Mammary epithelial cell (primary cell): ENCODE data around the gene OR8I2.
"Not testable (repeated sequence)": the region's sequence is repeated elsewhere in the genome, so short reads cannot be mapped to it uniquely, and the experiment has no call there.

Experiments
- EZH2 ChIP-seq: IDR thresholded peaks from 2 replicates; pipeline ENCODE4 v1.6.1; 2012; ENCODE audit warnings: low read length, inconsistent platforms, borderline replicate concordance
- TF ChIP-seq, protein P1 (sequence below), 2 donors: IDR thresholded peaks in 1 of 2; conservative IDR thresholded peaks in 1 of 2; 2 replicates each; pipeline ENCODE4 v1.5.1; 2011 to 2012; ENCODE audit warnings: inconsistent platforms in 2 of 2, low read length in 2 of 2, mild to moderate bottlenecking in 2 of 2, control low read depth in 1 of 2, low read depth in 1 of 2; ENCODE audit not compliant: insufficient read depth in 1 of 2; ENCODE audit errors: extremely low read depth in 1 of 2

DNA sequence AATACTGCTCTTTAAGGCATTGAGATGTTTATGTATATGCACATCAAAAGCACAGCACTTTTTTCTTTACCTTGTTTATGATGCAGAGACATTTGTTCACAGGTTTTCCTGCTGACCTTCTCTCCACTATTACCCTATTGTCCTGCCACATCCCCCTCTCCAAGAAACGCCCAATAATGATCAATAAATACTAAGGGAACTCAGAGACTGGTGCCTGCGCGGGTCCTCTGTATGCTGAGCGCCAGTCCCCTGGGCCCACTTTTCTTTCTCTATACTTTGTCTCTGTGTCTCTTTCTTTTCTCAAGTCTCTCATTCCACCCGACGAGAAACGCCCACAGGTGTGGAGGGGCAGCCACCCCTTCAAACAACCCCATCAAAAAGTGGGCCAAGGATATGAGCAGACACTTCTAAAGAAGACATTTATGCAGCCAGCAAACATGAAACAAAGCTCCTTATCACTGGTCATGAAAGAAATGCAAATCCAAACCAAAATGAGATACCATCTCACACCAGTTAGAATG lies 34.8 kb upstream of the OR8I2 start:
- TF ChIP-seq, protein P1, sequence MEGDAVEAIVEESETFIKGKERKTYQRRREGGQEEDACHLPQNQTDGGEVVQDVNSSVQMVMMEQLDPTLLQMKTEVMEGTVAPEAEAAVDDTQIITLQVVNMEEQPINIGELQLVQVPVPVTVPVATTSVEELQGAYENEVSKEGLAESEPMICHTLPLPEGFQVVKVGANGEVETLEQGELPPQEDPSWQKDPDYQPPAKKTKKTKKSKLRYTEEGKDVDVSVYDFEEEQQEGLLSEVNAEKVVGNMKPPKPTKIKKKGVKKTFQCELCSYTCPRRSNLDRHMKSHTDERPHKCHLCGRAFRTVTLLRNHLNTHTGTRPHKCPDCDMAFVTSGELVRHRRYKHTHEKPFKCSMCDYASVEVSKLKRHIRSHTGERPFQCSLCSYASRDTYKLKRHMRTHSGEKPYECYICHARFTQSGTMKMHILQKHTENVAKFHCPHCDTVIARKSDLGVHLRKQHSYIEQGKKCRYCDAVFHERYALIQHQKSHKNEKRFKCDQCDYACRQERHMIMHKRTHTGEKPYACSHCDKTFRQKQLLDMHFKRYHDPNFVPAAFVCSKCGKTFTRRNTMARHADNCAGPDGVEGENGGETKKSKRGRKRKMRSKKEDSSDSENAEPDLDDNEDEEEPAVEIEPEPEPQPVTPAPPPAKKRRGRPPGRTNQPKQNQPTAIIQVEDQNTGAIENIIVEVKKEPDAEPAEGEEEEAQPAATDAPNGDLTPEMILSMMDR (conservative IDR thresholded peaks at IDR 0.05 in 1 of 2, IDR thresholded peaks at IDR 0.05 in 1 of 2; ENCODE audit: extremely low read depth in 1 of 2, insufficient read depth in 1 of 2, low read depth in 1 of 2, low read length in 2 of 2): not testable (repeated sequence)
- not testable (repeated sequence) for TF ChIP-seq EZH2
